RWPE2 (cell line): ENCODE measurements around the gene LTBR.

Experiments
- ATAC-seq: fragments of 200-7000 bp; cut with Tn5 transposase; 3 replicates; pipeline ENCODE4 v1.9.1; 2021; ENCODE audit warnings: low read depth
- DNase-seq: peaks from one replicate; pipeline ENCODE4 v3.0.0-alpha.2; 2020; ENCODE audit warnings: low spot score
- H3K27ac ChIP-seq: fragments of 450-650 bp; 2 replicates; pipeline ENCODE4 v1.5.1; 2017; ENCODE audit warnings: mild to moderate bottlenecking; ENCODE audit not compliant: poor library complexity, severe bottlenecking
- H3K27me3 ChIP-seq: fragments of 250-450 bp; sonication (Bioruptor Pico); 2 replicates; pipeline ENCODE4 v1.5.1; 2021; ENCODE audit warnings: mild to moderate bottlenecking, moderate library complexity; ENCODE audit not compliant: insufficient read depth, poor library complexity, severe bottlenecking
- H3K36me3 ChIP-seq: fragments of 250-450 bp; sonication (Bioruptor Pico); 2 replicates; pipeline ENCODE4 v1.5.1; 2020; ENCODE audit warnings: low read depth, mild to moderate bottlenecking, moderate library complexity
- H3K4me1 ChIP-seq: fragments of 250-450 bp; sonication (Bioruptor Pico); 2 replicates; pipeline ENCODE4 v1.5.1; 2021; ENCODE audit warnings: mild to moderate bottlenecking, moderate library complexity; ENCODE audit not compliant: insufficient read depth, poor library complexity, severe bottlenecking
- H3K4me3 ChIP-seq: fragments of 250-450 bp; sonication (Bioruptor Pico); 2 replicates; pipeline ENCODE4 v1.5.1; 2021; ENCODE audit warnings: mild to moderate bottlenecking, moderate library complexity; ENCODE audit not compliant: severe bottlenecking
- H3K9me3 ChIP-seq: fragments of 250-450 bp; sonication (Bioruptor Pico); 2 replicates; pipeline ENCODE4 v1.5.1; 2021; ENCODE audit warnings: mild to moderate bottlenecking, moderate library complexity; ENCODE audit not compliant: severe bottlenecking
- TF ChIP-seq, protein P1 (sequence below): fragments of 450-650 bp; IDR thresholded peaks from one replicate; pipeline ENCODE4 v1.5.1; 2017; ENCODE audit warnings: mild to moderate bottlenecking, moderate library complexity; ENCODE audit not compliant: poor library complexity, severe bottlenecking

LTBR gene

DNA sequence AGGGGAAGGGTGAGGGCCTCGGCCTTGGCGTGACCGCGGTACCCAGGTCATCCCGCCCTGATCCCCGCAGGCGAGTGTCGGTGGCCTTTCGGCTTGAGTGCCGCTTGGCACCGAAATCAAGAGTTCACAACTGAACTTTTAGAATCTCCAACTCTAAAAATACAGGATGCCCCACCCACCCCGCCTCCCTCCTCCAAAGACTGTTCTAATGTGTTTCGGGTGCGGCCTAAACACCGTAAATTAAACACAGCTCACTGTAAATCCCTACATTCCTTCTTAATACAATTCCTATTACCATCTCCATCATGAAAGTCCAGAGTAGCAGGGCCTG, 20.0 kb upstream of the LTBR start:
- H3K4me1 ChIP-seq, result peaks cover 63% of the 10 kb centered on the region
- DNase-seq, result no peak
- peak overlapping the region; percentile 100 for H3K27ac ChIP-seq
- H3K4me3 ChIP-seq, result peak overlapping the region; percentile 6
- H3K9me3 ChIP-seq, result no peaks in the 10 kb centered on the region
- TF ChIP-seq, protein P1, sequence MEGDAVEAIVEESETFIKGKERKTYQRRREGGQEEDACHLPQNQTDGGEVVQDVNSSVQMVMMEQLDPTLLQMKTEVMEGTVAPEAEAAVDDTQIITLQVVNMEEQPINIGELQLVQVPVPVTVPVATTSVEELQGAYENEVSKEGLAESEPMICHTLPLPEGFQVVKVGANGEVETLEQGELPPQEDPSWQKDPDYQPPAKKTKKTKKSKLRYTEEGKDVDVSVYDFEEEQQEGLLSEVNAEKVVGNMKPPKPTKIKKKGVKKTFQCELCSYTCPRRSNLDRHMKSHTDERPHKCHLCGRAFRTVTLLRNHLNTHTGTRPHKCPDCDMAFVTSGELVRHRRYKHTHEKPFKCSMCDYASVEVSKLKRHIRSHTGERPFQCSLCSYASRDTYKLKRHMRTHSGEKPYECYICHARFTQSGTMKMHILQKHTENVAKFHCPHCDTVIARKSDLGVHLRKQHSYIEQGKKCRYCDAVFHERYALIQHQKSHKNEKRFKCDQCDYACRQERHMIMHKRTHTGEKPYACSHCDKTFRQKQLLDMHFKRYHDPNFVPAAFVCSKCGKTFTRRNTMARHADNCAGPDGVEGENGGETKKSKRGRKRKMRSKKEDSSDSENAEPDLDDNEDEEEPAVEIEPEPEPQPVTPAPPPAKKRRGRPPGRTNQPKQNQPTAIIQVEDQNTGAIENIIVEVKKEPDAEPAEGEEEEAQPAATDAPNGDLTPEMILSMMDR, result no peak
- H3K36me3 ChIP-seq, result peaks cover 96% of the 10 kb centered on the region
- H3K27me3 ChIP-seq, result no peaks in the 10 kb centered on the region
- ATAC-seq, result peak; percentile 11; the same call in 1 of the 3 replicates

DNA sequence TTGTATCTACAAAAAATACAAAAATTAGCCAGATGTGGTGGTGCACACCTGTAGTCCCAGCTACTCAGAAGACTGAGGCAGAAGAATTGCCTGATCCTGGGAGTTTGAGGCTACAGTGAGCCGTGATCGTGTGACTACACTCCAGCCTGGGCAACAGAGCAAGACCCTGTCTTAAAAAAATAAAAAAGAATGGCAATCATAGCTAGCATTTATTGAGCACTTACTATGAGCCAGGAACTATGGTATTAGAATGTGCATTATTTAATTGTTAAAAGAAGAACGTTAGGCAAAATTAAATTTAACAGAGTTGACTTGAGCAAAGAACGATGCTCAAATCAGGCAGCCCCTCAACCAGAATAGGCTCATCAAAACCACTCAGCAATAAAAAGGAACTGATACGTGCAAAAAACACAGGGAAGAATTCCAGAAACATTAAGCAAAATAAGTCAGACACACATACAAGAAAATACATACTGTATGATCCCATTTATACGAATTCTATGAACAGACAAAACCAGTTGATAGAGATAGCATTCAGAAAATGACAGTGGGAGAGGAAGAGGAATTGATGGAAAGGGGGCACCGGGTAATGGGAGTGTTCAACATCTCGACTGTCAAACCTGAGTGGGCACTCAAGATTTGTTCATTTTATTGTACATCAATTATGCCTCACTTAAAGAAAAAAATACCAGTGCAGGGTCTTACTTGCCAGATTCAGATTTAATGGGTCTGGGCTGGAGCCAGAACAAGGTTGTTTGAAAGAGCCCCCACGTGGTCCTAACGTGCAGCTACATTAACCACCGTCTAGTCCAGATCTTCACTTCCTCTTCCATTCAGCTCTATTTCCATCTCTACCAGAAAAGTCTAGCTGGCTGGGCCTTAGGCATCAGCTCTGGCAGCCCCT, 16.6 kb upstream of the LTBR start:
- ATAC-seq, result no peak
- H3K4me1 ChIP-seq, result peaks cover 78% of the 10 kb centered on the region
- peak overlapping the region; percentile 100 for H3K27ac ChIP-seq
- H3K4me3 ChIP-seq, result no peak overlapping the region
- no peaks in the 10 kb centered on the region for H3K9me3 ChIP-seq
- DNase-seq, result no peak
- peaks cover 91% of the 10 kb centered on the region for H3K36me3 ChIP-seq
- no peaks in the 10 kb centered on the region for H3K27me3 ChIP-seq
- TF ChIP-seq, protein P1, result peak; percentile 27

DNA sequence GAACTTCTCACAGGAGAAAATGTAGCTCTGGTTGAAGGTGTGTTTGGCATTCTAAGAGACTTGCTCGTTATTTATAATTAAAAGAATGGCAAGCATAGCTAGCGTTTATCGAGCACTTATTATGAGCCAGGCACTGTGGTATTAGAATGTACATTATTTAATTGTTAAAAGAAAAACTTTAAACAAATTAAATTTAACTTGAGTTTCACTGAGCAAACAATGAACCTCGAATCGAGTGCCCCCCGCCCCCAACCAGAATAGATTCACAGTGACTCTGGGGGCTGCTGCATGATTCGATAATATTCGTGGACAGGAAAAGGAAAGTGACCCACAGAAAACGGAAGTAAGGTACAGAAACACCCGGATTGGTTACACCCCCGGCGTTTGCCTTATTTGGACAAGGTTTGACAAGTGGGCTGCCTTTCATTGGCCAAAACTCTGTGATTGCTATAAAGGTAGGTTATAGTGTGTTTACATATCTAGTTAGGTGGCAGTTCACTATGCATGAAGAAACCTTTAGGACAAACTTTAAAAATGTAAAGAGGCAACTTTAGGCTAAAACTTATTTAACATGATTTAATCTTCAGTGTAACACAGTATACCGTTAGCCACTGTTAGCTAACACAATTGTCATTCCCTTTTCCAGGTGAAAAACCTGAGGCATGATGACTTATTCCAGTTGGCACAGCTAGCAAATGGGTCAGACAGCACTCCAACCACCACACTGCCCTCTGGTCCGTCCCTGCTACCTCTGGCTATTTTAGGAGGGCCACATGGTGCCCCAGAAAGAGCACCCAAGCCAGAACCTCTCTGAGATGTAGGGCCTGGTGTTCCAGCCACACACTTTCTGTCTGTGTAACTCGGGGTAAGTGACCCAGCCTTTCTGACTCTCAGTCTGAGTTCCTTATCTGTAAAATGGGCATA, 15.7 kb upstream of the LTBR start:
- DNase-seq (no peak), ATAC-seq (no peak)
- no peaks in the 10 kb centered on the region for H3K27me3 ChIP-seq
- H3K36me3 ChIP-seq, result peaks cover 87% of the 10 kb centered on the region
- H3K9me3 ChIP-seq, result no peaks in the 10 kb centered on the region
- H3K27ac ChIP-seq, result peak overlapping the region; percentile 100
- H3K4me3 ChIP-seq, result no peak overlapping the region
- TF ChIP-seq, protein P1, result peak; percentile 6
- H3K4me1 ChIP-seq, result peaks cover 71% of the 10 kb centered on the region

DNA sequence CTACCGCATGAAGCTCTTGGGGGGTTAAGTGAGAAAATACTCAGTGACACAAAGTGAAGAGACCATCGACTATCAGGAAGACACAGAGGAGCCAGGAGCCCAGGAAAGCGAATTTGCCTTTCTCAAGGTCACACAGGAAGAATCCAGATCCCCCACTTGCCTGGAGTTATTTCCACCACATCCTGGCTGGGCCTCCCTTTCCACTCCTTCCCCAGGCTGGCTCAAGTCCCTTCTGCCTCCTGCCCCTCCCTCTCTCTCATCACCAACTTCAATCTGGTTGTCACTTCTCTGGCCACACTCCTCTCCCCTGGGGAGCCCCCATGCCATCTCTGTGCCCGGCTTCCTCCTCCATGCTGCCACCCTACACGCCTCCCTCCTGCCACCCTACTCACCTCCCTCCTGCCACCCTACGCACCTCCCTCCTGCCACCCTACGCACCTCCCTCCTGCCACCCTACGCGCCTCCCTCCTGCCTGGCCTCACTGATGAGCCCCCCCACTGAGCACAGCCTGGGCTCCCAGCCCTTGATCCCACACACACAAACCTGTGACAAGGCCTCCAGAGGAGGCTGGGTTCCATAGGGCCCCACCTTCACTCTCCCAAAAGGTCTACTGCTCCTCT, 14.9 kb upstream of the LTBR start:
- TF ChIP-seq, protein P1, result no peak
- Histone ChIP-seq H3K27ac (peak overlapping the region; percentile 100), H3K9me3 (no peaks in the 10 kb centered on the region), H3K36me3 (peaks cover 87% of the 10 kb centered on the region), H3K27me3 (no peaks in the 10 kb centered on the region), H3K4me3 (no peak overlapping the region), H3K4me1 (peaks cover 64% of the 10 kb centered on the region)
- DNase-seq (no peak), ATAC-seq (no peak)
